ENCODE measurements around the gene GTF2A2.
A peak's percentile ranks its signal among the peaks of the same experiment; 100 is the strongest.
"Not testable (repeated sequence)": the region's sequence is repeated elsewhere in the genome, so short reads cannot be mapped to it uniquely, and the experiment has no call there.

Gene GTF2A2

GRCh38 chr15:59642351-59642750, 15.0 kb downstream of the GTF2A2 start:
- no peak for DNase-seq (ENCODE audit: low read depth)
- TF ChIP-seq CTCF (IDR thresholded peaks at IDR 0.05; ENCODE audit: low read depth, low read length, missing control alignments), result no peak
- in situ Hi-C loops (cut with HindIII; ENCODE audit: low sequenced_read_pairs), result no loop called here
- no peak overlapping the region for H3K4me3 ChIP-seq (ENCODE audit: low read depth, low read length)

- in situ Hi-C loops (cut with HindIII; ENCODE audit: low sequenced_read_pairs); DNase-seq (ENCODE audit: low read depth); H3K4me3 ChIP-seq (ENCODE audit: low read depth, low read length): not testable (repeated sequence)
Observed at GRCh38 chr15:59637507-59637906, 19.8 kb downstream of the GTF2A2 start.

- TF ChIP-seq CTCF (IDR thresholded peaks at IDR 0.05; ENCODE audit: low read depth, low read length, missing control alignments), result no peak
- no peak overlapping the region for H3K4me3 ChIP-seq (ENCODE audit: low read depth, low read length)
- no peak for DNase-seq (ENCODE audit: low read depth)
- in situ Hi-C loops (cut with HindIII; ENCODE audit: low sequenced_read_pairs), result no loop called here
Observed at GRCh38 chr15:59636184-59636583, 21.1 kb downstream of the GTF2A2 start.

GRCh38 chr15:59632714-59633113, 24.6 kb downstream of the GTF2A2 start:
- H3K4me3 ChIP-seq (ENCODE audit: low read depth, low read length), result no peak overlapping the region
- DNase-seq (ENCODE audit: low read depth), result no peak
- in situ Hi-C loops (cut with HindIII; ENCODE audit: low sequenced_read_pairs), result no loop called here
- TF ChIP-seq CTCF (IDR thresholded peaks at IDR 0.05; ENCODE audit: low read depth, low read length, missing control alignments), result peak; percentile 59

GRCh38 chr15:59622289-59622688, 35.0 kb downstream of the GTF2A2 start:
- peak; percentile 47 for TF ChIP-seq CTCF (IDR thresholded peaks at IDR 0.05; ENCODE audit: low read depth, low read length, missing control alignments)

GRCh38 chr15:59618406-59618805, 38.9 kb downstream of the GTF2A2 start:
- H3K4me3 ChIP-seq (ENCODE audit: low read depth, low read length), result no peak overlapping the region
- no peak for TF ChIP-seq CTCF (IDR thresholded peaks at IDR 0.05; ENCODE audit: low read depth, low read length, missing control alignments)
- in situ Hi-C loops (cut with HindIII; ENCODE audit: low sequenced_read_pairs), result no loop called here

More at GRCh38 chr15:59622289-59622688, 35.0 kb downstream of the GTF2A2 start:
- in situ Hi-C loops (cut with HindIII; ENCODE audit: low sequenced_read_pairs), result no loop called here
- no peak overlapping the region for H3K4me3 ChIP-seq (ENCODE audit: low read depth, low read length)
- DNase-seq (ENCODE audit: low read depth), result no peak

GRCh38 chr15:59616379-59616778, 40.9 kb downstream of the GTF2A2 start:
- DNase-seq (ENCODE audit: low read depth), result no peak
- no peak overlapping the region for H3K4me3 ChIP-seq (ENCODE audit: low read depth, low read length)
- no peak for TF ChIP-seq CTCF (IDR thresholded peaks at IDR 0.05; ENCODE audit: low read depth, low read length, missing control alignments)
- in situ Hi-C loops (cut with HindIII; ENCODE audit: low sequenced_read_pairs), result no loop called here

More at GRCh38 chr15:59618406-59618805, 38.9 kb downstream of the GTF2A2 start:
- no peak for DNase-seq (ENCODE audit: low read depth)
